Liver (tissue), 3 donors: Measurements from ENCODE around the gene RBMS3.

Experiments used
- EGR1 ChIP-seq, 2 donors: IDR thresholded peaks; 2 replicates each; pipeline ENCODE4 v1.6.1; 2016 to 2018; ENCODE audit warnings: antibody characterized with exemption in 2 of 2, low read depth in 2 of 2
- FOXA1 ChIP-seq: IDR thresholded peaks from 2 replicates; pipeline ENCODE4 v1.6.1; 2016; ENCODE audit warnings: antibody characterized with exemption
- HNF4A ChIP-seq, 2 donors: conservative IDR thresholded peaks; 2 replicates each; pipeline ENCODE4 v1.6.1; 2016; ENCODE audit warnings: antibody characterized with exemption in 2 of 2, mild to moderate bottlenecking in 2 of 2
- RXRA ChIP-seq, 2 donors: IDR thresholded peaks; 2 replicates each; pipeline ENCODE4 v1.6.1; 2017 to 2018; ENCODE audit warnings: antibody characterized with exemption in 2 of 2, mild to moderate bottlenecking in 1 of 2
- SP1 ChIP-seq: IDR thresholded peaks from 2 replicates; pipeline ENCODE4 v1.6.1; 2018; ENCODE audit warnings: antibody characterized with exemption, mild to moderate bottlenecking
- TAF1 ChIP-seq: conservative IDR thresholded peaks from 2 replicates; pipeline ENCODE4 v1.6.1; 2016; ENCODE audit warnings: antibody characterized with exemption, mild to moderate bottlenecking
- YY1 ChIP-seq: IDR thresholded peaks from 2 replicates; pipeline ENCODE4 v1.6.1; 2016; ENCODE audit warnings: antibody characterized with exemption, mild to moderate bottlenecking
- TF ChIP-seq, protein P1 (sequence below): fragments of 150-350 bp; IDR thresholded peaks from 2 replicates; pipeline ENCODE4 v1.5.1; 2017; ENCODE audit warnings: improper control_type of control experiment, low read depth, low read length; ENCODE audit not compliant: missing input control
- TF ChIP-seq, protein P2 (sequence below): IDR thresholded peaks from 2 replicates; pipeline ENCODE4 v1.6.1; 2016; ENCODE audit warnings: antibody characterized with exemption
- TF ChIP-seq, protein P3 (sequence below): IDR thresholded peaks from 2 replicates; pipeline ENCODE4 v1.6.1; 2016; ENCODE audit warnings: antibody characterized with exemption
- TF ChIP-seq, protein P4 (sequence below): IDR thresholded peaks from 2 replicates; pipeline ENCODE4 v1.6.1; 2016; ENCODE audit warnings: antibody characterized with exemption
- TF ChIP-seq, protein P5 (sequence below): IDR thresholded peaks from 2 replicates; pipeline ENCODE4 v1.6.1; 2016; ENCODE audit warnings: antibody characterized with exemption, mild to moderate bottlenecking
- donor health status: healthy.
- donor health status: healthy.

DNA sequence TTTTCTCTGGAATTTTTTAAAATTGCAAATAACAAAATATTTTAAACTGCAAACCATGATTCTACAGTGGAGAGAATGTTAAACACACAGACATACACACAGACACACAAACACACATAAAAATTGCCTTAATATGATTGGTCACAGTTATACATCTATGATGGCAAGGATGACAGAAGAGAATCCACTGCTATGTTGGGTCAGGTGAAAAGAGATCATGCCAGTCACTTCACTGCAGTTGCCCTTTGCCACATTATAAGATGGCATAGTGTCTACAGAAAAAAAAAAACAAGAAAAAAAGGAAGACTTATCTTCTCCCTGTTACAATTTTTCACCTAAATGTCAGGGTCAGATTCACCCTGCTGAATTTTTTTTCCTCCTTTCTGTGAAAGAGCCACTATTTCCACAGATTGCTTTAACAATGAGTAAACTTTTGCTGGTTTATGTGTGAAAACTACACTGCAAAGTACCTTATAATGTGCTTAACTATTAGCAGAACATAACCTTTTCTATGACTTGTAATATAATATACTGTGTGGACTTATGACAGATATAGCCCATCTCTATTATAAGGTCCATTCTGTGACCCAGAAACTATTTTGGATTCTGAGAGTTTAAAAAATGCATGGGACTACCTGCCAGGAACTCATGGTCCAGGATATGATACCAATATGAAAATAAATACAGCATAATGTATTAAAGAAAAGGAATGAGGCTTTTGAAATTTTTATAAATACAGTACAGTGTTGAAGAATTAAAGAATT is 111.9 kb downstream of the RBMS3 start:
- TF ChIP-seq, protein P1, sequence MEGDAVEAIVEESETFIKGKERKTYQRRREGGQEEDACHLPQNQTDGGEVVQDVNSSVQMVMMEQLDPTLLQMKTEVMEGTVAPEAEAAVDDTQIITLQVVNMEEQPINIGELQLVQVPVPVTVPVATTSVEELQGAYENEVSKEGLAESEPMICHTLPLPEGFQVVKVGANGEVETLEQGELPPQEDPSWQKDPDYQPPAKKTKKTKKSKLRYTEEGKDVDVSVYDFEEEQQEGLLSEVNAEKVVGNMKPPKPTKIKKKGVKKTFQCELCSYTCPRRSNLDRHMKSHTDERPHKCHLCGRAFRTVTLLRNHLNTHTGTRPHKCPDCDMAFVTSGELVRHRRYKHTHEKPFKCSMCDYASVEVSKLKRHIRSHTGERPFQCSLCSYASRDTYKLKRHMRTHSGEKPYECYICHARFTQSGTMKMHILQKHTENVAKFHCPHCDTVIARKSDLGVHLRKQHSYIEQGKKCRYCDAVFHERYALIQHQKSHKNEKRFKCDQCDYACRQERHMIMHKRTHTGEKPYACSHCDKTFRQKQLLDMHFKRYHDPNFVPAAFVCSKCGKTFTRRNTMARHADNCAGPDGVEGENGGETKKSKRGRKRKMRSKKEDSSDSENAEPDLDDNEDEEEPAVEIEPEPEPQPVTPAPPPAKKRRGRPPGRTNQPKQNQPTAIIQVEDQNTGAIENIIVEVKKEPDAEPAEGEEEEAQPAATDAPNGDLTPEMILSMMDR: no peak
- TF ChIP-seq HNF4A (conservative IDR thresholded peaks at IDR 0.05): no peak
- TF ChIP-seq YY1: no peak
- TF ChIP-seq, protein P2, sequence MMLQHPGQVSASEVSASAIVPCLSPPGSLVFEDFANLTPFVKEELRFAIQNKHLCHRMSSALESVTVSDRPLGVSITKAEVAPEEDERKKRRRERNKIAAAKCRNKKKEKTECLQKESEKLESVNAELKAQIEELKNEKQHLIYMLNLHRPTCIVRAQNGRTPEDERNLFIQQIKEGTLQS: no peak
- no peak for TF ChIP-seq TAF1
- TF ChIP-seq, protein P3, sequence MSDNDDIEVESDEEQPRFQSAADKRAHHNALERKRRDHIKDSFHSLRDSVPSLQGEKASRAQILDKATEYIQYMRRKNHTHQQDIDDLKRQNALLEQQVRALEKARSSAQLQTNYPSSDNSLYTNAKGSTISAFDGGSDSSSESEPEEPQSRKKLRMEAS: no peak
- TF ChIP-seq SP1: no peak
- TF ChIP-seq, protein P4, sequence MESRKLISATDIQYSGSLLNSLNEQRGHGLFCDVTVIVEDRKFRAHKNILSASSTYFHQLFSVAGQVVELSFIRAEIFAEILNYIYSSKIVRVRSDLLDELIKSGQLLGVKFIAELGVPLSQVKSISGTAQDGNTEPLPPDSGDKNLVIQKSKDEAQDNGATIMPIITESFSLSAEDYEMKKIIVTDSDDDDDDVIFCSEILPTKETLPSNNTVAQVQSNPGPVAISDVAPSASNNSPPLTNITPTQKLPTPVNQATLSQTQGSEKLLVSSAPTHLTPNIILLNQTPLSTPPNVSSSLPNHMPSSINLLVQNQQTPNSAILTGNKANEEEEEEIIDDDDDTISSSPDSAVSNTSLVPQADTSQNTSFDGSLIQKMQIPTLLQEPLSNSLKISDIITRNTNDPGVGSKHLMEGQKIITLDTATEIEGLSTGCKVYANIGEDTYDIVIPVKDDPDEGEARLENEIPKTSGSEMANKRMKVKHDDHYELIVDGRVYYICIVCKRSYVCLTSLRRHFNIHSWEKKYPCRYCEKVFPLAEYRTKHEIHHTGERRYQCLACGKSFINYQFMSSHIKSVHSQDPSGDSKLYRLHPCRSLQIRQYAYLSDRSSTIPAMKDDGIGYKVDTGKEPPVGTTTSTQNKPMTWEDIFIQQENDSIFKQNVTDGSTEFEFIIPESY: no peak
- TF ChIP-seq EGR1 (IDR thresholded peaks at IDR 0.05; ENCODE audit: low read depth in 2 of 2): no peak
- TF ChIP-seq, protein P5, sequence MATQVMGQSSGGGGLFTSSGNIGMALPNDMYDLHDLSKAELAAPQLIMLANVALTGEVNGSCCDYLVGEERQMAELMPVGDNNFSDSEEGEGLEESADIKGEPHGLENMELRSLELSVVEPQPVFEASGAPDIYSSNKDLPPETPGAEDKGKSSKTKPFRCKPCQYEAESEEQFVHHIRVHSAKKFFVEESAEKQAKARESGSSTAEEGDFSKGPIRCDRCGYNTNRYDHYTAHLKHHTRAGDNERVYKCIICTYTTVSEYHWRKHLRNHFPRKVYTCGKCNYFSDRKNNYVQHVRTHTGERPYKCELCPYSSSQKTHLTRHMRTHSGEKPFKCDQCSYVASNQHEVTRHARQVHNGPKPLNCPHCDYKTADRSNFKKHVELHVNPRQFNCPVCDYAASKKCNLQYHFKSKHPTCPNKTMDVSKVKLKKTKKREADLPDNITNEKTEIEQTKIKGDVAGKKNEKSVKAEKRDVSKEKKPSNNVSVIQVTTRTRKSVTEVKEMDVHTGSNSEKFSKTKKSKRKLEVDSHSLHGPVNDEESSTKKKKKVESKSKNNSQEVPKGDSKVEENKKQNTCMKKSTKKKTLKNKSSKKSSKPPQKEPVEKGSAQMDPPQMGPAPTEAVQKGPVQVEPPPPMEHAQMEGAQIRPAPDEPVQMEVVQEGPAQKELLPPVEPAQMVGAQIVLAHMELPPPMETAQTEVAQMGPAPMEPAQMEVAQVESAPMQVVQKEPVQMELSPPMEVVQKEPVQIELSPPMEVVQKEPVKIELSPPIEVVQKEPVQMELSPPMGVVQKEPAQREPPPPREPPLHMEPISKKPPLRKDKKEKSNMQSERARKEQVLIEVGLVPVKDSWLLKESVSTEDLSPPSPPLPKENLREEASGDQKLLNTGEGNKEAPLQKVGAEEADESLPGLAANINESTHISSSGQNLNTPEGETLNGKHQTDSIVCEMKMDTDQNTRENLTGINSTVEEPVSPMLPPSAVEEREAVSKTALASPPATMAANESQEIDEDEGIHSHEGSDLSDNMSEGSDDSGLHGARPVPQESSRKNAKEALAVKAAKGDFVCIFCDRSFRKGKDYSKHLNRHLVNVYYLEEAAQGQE: no peak
- no peak for TF ChIP-seq FOXA1
- TF ChIP-seq RXRA (IDR thresholded peaks at IDR 0.05): no peak
